MM.1S (cell line): ENCODE results near the gene HTR7.

Source experiments
- DNase-seq: peaks from one replicate; pipeline ENCODE4 v3.0.0-alpha.2; 2015
- H2AFZ ChIP-seq: fragments of 300-600 bp; sonication (generic); 2 replicates; pipeline ENCODE4 v1.6.0; 2016; ENCODE audit warnings: antibody characterized with exemption, low read length
- H3F3A ChIP-seq: fragments of 300-600 bp; sonication (generic); 2 replicates; pipeline ENCODE4 v1.6.1; 2016; ENCODE audit warnings: mild to moderate bottlenecking, antibody characterized with exemption, low read length, moderate library complexity, mixed read lengths; ENCODE audit not compliant: insufficient read depth
- H3K27ac ChIP-seq: fragments of 300-600 bp; sonication (generic); 2 replicates; pipeline ENCODE4 v1.5.1; 2016; ENCODE audit warnings: mild to moderate bottlenecking, low read length
- H3K27me3 ChIP-seq: fragments of 300-600 bp; sonication (generic); replicated peaks from 2 replicates; pipeline ENCODE4 v1.6.0; 2016; ENCODE audit warnings: low read length; ENCODE audit not compliant: insufficient read depth
- H3K36me3 ChIP-seq: fragments of 300-600 bp; sonication (generic); replicated peaks from 2 replicates; pipeline ENCODE4 v1.6.1; 2016; ENCODE audit warnings: mild to moderate bottlenecking, low read length, mixed read lengths; ENCODE audit not compliant: insufficient read depth
- H3K4me1 ChIP-seq: fragments of 300-600 bp; sonication (generic); 2 replicates; pipeline ENCODE4 v1.6.1; 2016; ENCODE audit warnings: low read length, mixed read lengths
- H3K4me2 ChIP-seq: fragments of 300-600 bp; sonication (generic); 2 replicates; pipeline ENCODE4 v1.6.0; 2016; ENCODE audit warnings: low read depth, low read length
- H3K4me3 ChIP-seq: fragments of 300-600 bp; sonication (generic); 2 replicates; pipeline ENCODE4 v1.5.1; 2016; ENCODE audit warnings: low read length, mixed read lengths
- H3K79me2 ChIP-seq: fragments of 300-600 bp; sonication (generic); 2 replicates; pipeline ENCODE4 v1.6.1; 2016; ENCODE audit warnings: mixed run types, low read length, mixed read lengths
- H3K9ac ChIP-seq: fragments of 300-600 bp; sonication (generic); 2 replicates; pipeline ENCODE4 v1.6.1; 2016; ENCODE audit warnings: low read length, mixed read lengths
- H3K9me2 ChIP-seq: fragments of 300-600 bp; sonication (generic); replicated peaks from 2 replicates; pipeline ENCODE4 v1.6.1; 2016; ENCODE audit warnings: mild to moderate bottlenecking, low read length, mixed read lengths; ENCODE audit not compliant: insufficient read depth
- H3K9me3 ChIP-seq: fragments of 300-600 bp; sonication (generic); replicated peaks from 2 replicates; pipeline ENCODE4 v1.6.1; 2016; ENCODE audit warnings: mild to moderate bottlenecking, low read length, mixed read lengths; ENCODE audit not compliant: insufficient read depth
- H4K20me1 ChIP-seq: fragments of 300-600 bp; sonication (generic); 2 replicates; pipeline ENCODE4 v1.6.1; 2016; ENCODE audit warnings: mild to moderate bottlenecking, low read length, moderate library complexity, mixed read lengths; ENCODE audit not compliant: insufficient read depth
- EZH2 ChIP-seq: fragments of 300-600 bp; sonication (generic); optimal IDR thresholded peaks from 2 replicates; pipeline ENCODE3; 2017; ENCODE audit warnings: low read depth, mild to moderate bottlenecking, antibody characterized with exemption, low read length, mixed read lengths
- EZH2phosphoT487 ChIP-seq: fragments of 300-600 bp; sonication (generic); IDR thresholded peaks from 2 replicates; pipeline ENCODE4 v1.6.1; 2018; ENCODE audit warnings: antibody characterized with exemption, low read length
- TF ChIP-seq, protein P1 (sequence below): fragments of 300-600 bp; sonication (generic); IDR thresholded peaks from 2 replicates; pipeline ENCODE4 v1.5.1; 2016; ENCODE audit warnings: antibody characterized with exemption, low read length, mixed read lengths

The HTR7 gene

DNA sequence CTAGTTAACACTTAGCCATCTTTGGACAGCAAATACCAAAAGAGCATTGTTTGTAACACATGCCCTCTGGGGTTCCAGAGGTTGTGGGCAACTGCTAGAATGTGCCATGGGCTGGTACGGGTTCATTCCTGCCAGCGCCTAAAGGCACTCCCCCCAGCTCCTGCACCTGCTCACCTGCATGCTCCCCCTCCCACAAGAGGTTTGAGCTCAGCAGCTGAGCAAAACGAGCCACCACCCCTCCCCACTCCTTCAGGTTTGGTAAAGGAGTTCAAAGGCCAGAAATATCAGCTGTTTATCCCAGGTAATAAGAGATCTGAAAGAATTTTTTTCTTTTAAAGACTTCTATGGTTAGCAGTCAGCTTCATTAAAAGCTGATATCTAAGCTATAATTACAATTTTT, 53.5 kb downstream of the HTR7 start:
- no peak overlapping the region for H3K27ac ChIP-seq
- no peaks in the 10 kb centered on the region for H3K4me1 ChIP-seq
- no peak for DNase-seq
- TF ChIP-seq EZH2 (no peak), EZH2phosphoT487 (no peak)
- TF ChIP-seq, protein P1, sequence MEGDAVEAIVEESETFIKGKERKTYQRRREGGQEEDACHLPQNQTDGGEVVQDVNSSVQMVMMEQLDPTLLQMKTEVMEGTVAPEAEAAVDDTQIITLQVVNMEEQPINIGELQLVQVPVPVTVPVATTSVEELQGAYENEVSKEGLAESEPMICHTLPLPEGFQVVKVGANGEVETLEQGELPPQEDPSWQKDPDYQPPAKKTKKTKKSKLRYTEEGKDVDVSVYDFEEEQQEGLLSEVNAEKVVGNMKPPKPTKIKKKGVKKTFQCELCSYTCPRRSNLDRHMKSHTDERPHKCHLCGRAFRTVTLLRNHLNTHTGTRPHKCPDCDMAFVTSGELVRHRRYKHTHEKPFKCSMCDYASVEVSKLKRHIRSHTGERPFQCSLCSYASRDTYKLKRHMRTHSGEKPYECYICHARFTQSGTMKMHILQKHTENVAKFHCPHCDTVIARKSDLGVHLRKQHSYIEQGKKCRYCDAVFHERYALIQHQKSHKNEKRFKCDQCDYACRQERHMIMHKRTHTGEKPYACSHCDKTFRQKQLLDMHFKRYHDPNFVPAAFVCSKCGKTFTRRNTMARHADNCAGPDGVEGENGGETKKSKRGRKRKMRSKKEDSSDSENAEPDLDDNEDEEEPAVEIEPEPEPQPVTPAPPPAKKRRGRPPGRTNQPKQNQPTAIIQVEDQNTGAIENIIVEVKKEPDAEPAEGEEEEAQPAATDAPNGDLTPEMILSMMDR, result no peak
- no peaks in the 10 kb centered on the region for H3K9me3 ChIP-seq
- no peak overlapping the region for H3K4me3 ChIP-seq
- no peaks in the 10 kb centered on the region for H3F3A ChIP-seq
- H2AFZ ChIP-seq, result no peak overlapping the region
- H3K27me3 ChIP-seq, result no peaks in the 10 kb centered on the region
- H3K4me2 ChIP-seq, result no peak overlapping the region
- no peaks in the 10 kb centered on the region for H3K79me2 ChIP-seq
- no peaks in the 10 kb centered on the region for H4K20me1 ChIP-seq
- no peaks in the 10 kb centered on the region for H3K9me2 ChIP-seq
- H3K9ac ChIP-seq, result no peak overlapping the region
- H3K36me3 ChIP-seq, result no peaks in the 10 kb centered on the region

DNA sequence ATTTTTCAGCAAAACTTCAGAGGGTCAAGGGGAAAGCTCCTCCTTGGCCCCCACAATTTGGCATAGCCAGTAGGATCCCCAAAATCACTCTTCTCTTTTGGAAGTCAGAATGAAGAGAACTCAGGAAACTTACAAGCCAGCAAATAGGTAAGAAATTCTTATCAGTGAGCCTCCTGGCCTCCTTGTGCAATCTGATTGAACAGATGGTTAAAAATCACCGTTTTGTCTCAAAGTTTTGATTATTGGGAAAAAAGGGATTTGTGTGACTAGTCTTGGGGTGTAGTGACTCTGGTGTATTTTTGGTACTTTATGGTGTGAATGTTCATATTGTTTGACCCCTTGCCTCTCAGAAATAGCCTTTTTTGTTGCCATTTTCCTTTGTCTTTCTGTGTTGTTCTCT, 56.2 kb downstream of the HTR7 start:
- no peaks in the 10 kb centered on the region for H3K9me3 ChIP-seq
- no peak overlapping the region for H3K4me2 ChIP-seq
- H3K36me3 ChIP-seq, result no peaks in the 10 kb centered on the region
- TF ChIP-seq EZH2, result no peak
- TF ChIP-seq, protein P1, result no peak
- no peak for TF ChIP-seq EZH2phosphoT487
- no peaks in the 10 kb centered on the region for H3K27me3 ChIP-seq
- no peak for DNase-seq
- no peak overlapping the region for H3K9ac ChIP-seq
- H3K4me3 ChIP-seq, result no peak overlapping the region
- no peak overlapping the region for H2AFZ ChIP-seq
- no peak overlapping the region for H3K27ac ChIP-seq
- no peaks in the 10 kb centered on the region for H4K20me1 ChIP-seq
- no peaks in the 10 kb centered on the region for H3F3A ChIP-seq
- H3K9me2 ChIP-seq, result no peaks in the 10 kb centered on the region
- no peaks in the 10 kb centered on the region for H3K4me1 ChIP-seq
- H3K79me2 ChIP-seq, result no peaks in the 10 kb centered on the region

DNA sequence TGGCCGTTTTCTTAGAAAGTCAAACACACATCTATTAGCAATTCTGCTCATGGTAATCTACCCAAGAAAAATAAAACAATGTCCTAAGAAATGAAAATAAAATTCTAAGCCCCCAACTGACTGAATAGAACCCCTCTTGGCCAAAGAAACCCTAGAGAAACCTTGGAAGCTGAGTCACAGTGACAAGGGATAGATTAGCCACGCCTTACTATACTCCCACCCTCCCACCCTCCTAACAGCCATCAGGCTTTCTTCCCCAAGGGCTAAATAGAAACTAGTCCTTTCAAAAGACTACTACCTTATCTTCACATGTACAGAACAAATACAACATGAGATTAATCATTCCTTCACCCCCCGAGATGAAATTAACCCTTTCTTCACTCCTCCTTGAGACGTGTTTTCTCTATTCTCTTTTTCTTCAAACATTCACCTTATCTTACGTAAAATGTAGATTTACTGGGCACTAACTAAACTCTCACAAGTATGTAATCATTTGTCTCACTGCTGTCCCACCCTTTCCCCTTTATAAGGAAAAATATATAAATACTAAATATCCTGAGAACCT, 57.5 kb downstream of the HTR7 start:
- H3K9me2 ChIP-seq, result no peaks in the 10 kb centered on the region
- no peak overlapping the region for H2AFZ ChIP-seq
- no peaks in the 10 kb centered on the region for H3K9me3 ChIP-seq
- H3K4me3 ChIP-seq, result no peak overlapping the region
- no peak overlapping the region for H3K9ac ChIP-seq
- H3K4me2 ChIP-seq, result no peak overlapping the region
- H3K27ac ChIP-seq, result no peak overlapping the region
- no peaks in the 10 kb centered on the region for H3K79me2 ChIP-seq
- TF ChIP-seq EZH2 (no peak), EZH2phosphoT487 (no peak)
- TF ChIP-seq, protein P1, result no peak
- H3K4me1 ChIP-seq, result no peaks in the 10 kb centered on the region
- no peaks in the 10 kb centered on the region for H3K27me3 ChIP-seq
- DNase-seq, result no peak
- no peaks in the 10 kb centered on the region for H3F3A ChIP-seq
- H4K20me1 ChIP-seq, result no peaks in the 10 kb centered on the region
- H3K36me3 ChIP-seq, result no peaks in the 10 kb centered on the region
